Adrenal gland (tissue), 12 donors: ENCODE data around the gene POU5F2. TPM values are rescaled to one million over a fixed set of nuclear protein-coding genes. Genes with fewer than 3 reads are reported as not detected.

Experiments
- DNase-seq, 7 donors: peaks; one replicate each; pipeline ENCODE4 v3.0.0-alpha.2; 2019 to 2020
- H3K27ac ChIP-seq, 5 donors: fragments of 200-600 bp; sonication (generic) in 4 of 5; 1 replicate in 3 of 5; 2 replicates in 2 of 5; pipeline versions ENCODE4 v1.5.1 to v1.8.0; 2016 to 2020; ENCODE audit warnings: mild to moderate bottlenecking in 1 of 5
- H3K27me3 ChIP-seq: fragments of 200-600 bp; 2 replicates; pipeline ENCODE4 v1.8.0; 2021
- H3K36me3 ChIP-seq, 2 donors: fragments of 200-600 bp; replicated peaks in 1 of 2; 1 replicate in 1 of 2; 2 replicates in 1 of 2; pipeline versions ENCODE4 v1.5.1 to v1.8.0; 2018 to 2022
- H3K4me1 ChIP-seq, 2 donors: fragments of 200-600 bp; replicated peaks in 1 of 2; 1 replicate in 1 of 2; 2 replicates in 1 of 2; pipeline versions ENCODE4 v1.5.1 to v1.8.0; 2018 to 2021
- H3K4me3 ChIP-seq, 4 donors: fragments of 200-600 bp; sonication (generic) in 3 of 4; one replicate each; pipeline ENCODE4 v1.5.1; 2016 to 2018
- H3K9me3 ChIP-seq, 3 donors: fragments of 200-600 bp; sonication (generic) in 1 of 3; replicated peaks in 1 of 3; 1 replicate in 2 of 3; 2 replicates in 1 of 3; pipeline versions ENCODE4 v1.5.1 to v1.8.0; 2016 to 2021
- POLR2A ChIP-seq, 2 donors: fragments of 450-650 bp; IDR thresholded peaks; one replicate each; pipeline ENCODE4 v1.6.1; 2017; ENCODE audit warnings: antibody characterized with exemption in 2 of 2, mild to moderate bottlenecking in 2 of 2, moderate library complexity in 1 of 2
- WGBS, 4 donors: extraction: QIAGEN DNeasy Blood & Tissue Kit in 2 of 4; methylation state at CpG; one replicate each; pipeline versions ENCODE4 v1.1.5 to v1.1.7; 2013 to 2017; 5-methylcytosine and 5-hydroxymethylcytosine counted together
- intact Hi-C, 2 donors: fragments of 100-400 bp; cut with DNase I; formaldehyde crosslinking; loops; one replicate each; pipeline versions ENCODE4 v1.14.1 to v1.15.0; 2022 to 2023
- polyA plus RNA-seq, 3 donors: library from polyadenylated mRNA; stranded (reverse); fragments of 200-250 nt in 2 of 3; fragments of 350-450 nt in 1 of 3; fragmentation: Illumina TruSeq in 1 of 3; extraction: RNeasy Lipid Tissue Mini Kit (QIAGEN cat#74804) in 1 of 3; gene quantifications; one replicate each; pipeline ENCODE4 v1.2.3, GENCODE V29; 2013 to 2014
- total RNA-seq, 9 donors: library from RNA; depleted of rRNA in 4 of 9; stranded (reverse); fragments of >200 nt in 4 of 9; fragments of 120-200 nt in 1 of 9; fragmentation: NEBNext Ultra II Directional in 1 of 9; extraction: Animal tissue kit (Norgen Biotek cat#: 25700) in 1 of 9; gene quantifications; one replicate each; pipeline versions ENCODE4 v1.1.0 to v1.2.4, GENCODE V29; 2013 to 2023
- TF ChIP-seq, protein P1 (sequence below), 6 experiments: fragments of 450-650 bp in 4 of 6; fragments of 200-600 bp in 2 of 6; sonication (generic) in 1 of 6; IDR thresholded peaks; 1 replicate in 5 of 6; 2 replicates in 1 of 6; pipeline versions ENCODE4 v1.5.1 to v1.8.0; 2016 to 2021; ENCODE audit warnings: antibody characterized with exemption in 6 of 6, mild to moderate bottlenecking in 2 of 6, moderate library complexity in 1 of 6
- donor health status: healthy with polysubstance abuse.
- donor health status: Bipolar disorder and iron deficiency.
- donor health status: DM: yes; HTN: yes; CAD: no.
- donor health status: DM: no; HTN: no; CAD: no.
- donor health status: DM: no; HTN: no; CAD: no.
- donor health status: DM: yes; HTN: yes; CAD: no.

Gene POU5F2
- total and polyA plus RNA-seq, 12 donors: 0.02 to 4.2 (median 0.66) TPM

DNA sequence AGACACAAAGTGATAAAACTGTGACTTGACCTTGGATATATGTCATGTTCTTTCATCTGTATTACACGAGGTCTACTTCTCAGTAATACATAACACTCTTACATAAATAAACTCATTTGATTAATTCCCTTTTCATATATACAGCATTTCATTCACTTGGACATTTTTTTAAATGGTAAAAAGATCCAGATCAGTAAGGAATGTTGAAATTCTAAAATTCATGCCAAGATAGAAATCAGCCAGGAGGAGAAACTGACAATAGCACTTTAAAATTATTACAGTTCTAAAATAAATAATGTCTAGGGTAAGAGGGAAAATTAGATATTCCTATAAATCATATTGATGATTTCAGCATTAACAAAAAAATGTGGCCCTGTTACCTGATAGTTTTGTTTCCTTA lies 46.2 kb upstream of the POU5F2 start:
- Histone ChIP-seq H3K36me3 (no peaks in the 10 kb centered on the region), H3K27me3 (no peaks in the 10 kb centered on the region), H3K4me1 (no peaks in the 10 kb centered on the region), H3K27ac (no peak overlapping the region), H3K9me3 (no peaks in the 10 kb centered on the region), H3K4me3 (no peak overlapping the region)
- 49 to 61% (median 56%) methylated on average over 1 of the region's 1 CpG for WGBS, 4 donors
- intact Hi-C loops: no loop called here
- TF ChIP-seq, protein P1, sequence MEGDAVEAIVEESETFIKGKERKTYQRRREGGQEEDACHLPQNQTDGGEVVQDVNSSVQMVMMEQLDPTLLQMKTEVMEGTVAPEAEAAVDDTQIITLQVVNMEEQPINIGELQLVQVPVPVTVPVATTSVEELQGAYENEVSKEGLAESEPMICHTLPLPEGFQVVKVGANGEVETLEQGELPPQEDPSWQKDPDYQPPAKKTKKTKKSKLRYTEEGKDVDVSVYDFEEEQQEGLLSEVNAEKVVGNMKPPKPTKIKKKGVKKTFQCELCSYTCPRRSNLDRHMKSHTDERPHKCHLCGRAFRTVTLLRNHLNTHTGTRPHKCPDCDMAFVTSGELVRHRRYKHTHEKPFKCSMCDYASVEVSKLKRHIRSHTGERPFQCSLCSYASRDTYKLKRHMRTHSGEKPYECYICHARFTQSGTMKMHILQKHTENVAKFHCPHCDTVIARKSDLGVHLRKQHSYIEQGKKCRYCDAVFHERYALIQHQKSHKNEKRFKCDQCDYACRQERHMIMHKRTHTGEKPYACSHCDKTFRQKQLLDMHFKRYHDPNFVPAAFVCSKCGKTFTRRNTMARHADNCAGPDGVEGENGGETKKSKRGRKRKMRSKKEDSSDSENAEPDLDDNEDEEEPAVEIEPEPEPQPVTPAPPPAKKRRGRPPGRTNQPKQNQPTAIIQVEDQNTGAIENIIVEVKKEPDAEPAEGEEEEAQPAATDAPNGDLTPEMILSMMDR (IDR thresholded peaks at IDR 0.05): no peak
- TF ChIP-seq POLR2A (IDR thresholded peaks at IDR 0.05): no peak
- no peak for DNase-seq

DNA sequence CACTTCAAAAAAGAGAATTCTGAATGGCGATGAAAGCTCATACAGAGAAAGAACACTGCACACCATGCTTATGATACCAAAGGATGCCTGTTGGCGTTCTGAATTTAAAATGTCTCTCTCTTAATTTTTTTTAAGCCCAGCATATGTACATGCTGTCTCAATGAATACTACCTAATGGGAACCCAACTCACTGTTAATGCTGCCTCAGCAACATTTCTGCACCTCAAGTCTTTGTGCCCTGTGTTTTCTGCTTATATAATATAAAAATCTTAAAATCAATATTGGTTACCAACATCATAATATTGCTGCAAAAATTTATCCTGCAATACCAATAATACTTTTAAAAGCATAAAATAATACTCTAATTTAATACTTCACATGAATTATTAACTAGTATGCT lies 44.1 kb upstream of the POU5F2 start:
- H3K27ac ChIP-seq: no peak overlapping the region
- no peaks in the 10 kb centered on the region for H3K36me3 ChIP-seq
- no peak overlapping the region for H3K4me3 ChIP-seq
- H3K27me3 ChIP-seq: no peaks in the 10 kb centered on the region
- H3K4me1 ChIP-seq: no peaks in the 10 kb centered on the region
- TF ChIP-seq POLR2A (IDR thresholded peaks at IDR 0.05): no peak
- TF ChIP-seq, protein P1 (IDR thresholded peaks at IDR 0.05): no peak
- intact Hi-C loops: no loop called here
- no peak for DNase-seq
- WGBS, 4 donors: 96 to 100% (median 98%) methylated on average over 2 of the region's 2 CpGs
- no peaks in the 10 kb centered on the region for H3K9me3 ChIP-seq

- 96 to 100% (median 98%) methylated on average over 1 of the region's 1 CpG for WGBS, 4 donors
- Histone ChIP-seq H3K27ac (no peak overlapping the region), H3K36me3 (no peaks in the 10 kb centered on the region), H3K9me3 (no peaks in the 10 kb centered on the region), H3K4me3 (no peak overlapping the region), H3K4me1 (peaks cover 0 to 4% of the 10 kb centered on the region in 2 donors), H3K27me3 (no peaks in the 10 kb centered on the region)
- intact Hi-C loops: no loop called here
- TF ChIP-seq POLR2A (IDR thresholded peaks at IDR 0.05): no peak
- TF ChIP-seq, protein P1 (IDR thresholded peaks at IDR 0.05): no peak
- no peak for DNase-seq
Measured at GRCh38 chr5:93782978-93783377, 41.6 kb upstream of the POU5F2 start.

DNA sequence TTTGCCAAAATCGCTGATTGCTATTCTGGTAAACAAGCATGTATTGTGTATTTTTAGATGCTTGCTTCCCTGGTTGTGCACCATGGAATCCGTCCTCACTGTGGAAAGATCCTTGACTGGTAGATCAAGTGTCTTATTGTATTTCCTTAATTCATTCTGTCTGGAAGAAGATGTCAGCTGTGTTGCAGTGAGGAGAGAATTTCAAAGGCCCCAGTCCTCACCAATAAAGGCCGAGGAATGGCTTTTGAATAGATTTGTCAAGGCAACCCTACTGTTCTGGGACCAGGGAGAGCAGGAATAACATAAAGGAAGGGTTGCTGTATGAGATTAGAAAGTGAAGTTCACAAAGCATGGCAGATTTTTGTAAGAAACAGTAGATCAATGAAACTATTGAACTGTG lies 36.2 kb upstream of the POU5F2 start:
- no peak overlapping the region for H3K4me3 ChIP-seq
- no peaks in the 10 kb centered on the region for H3K27me3 ChIP-seq
- no peak for TF ChIP-seq POLR2A (IDR thresholded peaks at IDR 0.05)
- TF ChIP-seq, protein P1 (IDR thresholded peaks at IDR 0.05): no peak
- peaks cover 4% of the 10 kb centered on the region in 2 donors for H3K4me1 ChIP-seq
- no peak overlapping the region for H3K27ac ChIP-seq
- H3K9me3 ChIP-seq: no peaks in the 10 kb centered on the region
- H3K36me3 ChIP-seq: no peaks in the 10 kb centered on the region
- DNase-seq: no peak
- intact Hi-C loops: no loop called here
- WGBS, 4 donors: 83 to 92% (median 85%) methylated on average over 3 of the region's 3 CpGs
